HG03060 (cell line): Measurements from ENCODE around the gene HCN4.

ENCODE experiments used
- ATAC-seq: cut with Tn5 transposase; IDR thresholded peaks from one replicate; pipeline ENCODE4 v1.9.1; 2021; ENCODE audit warnings: low read depth, moderate number of reproducible peaks; ENCODE audit not compliant: unreplicated experiment

Gene HCN4

GRCh38 chr15:73328981-73329380 lies 39.8 kb downstream of the HCN4 start:
- ATAC-seq, result no peak

GRCh38 chr15:73328149-73328820 lies 40.5 kb downstream of the HCN4 start:
- ATAC-seq, result no peak

GRCh38 chr15:73326157-73326556 lies 42.6 kb downstream of the HCN4 start:
- no peak for ATAC-seq

GRCh38 chr15:73325191-73325861 lies 43.4 kb downstream of the HCN4 start:
- no peak for ATAC-seq

GRCh38 chr15:73324496-73325170 lies 44.1 kb downstream of the HCN4 start:
- ATAC-seq, result no peak

GRCh38 chr15:73323956-73324355 lies 44.8 kb downstream of the HCN4 start:
- ATAC-seq, result no peak

- no peak for ATAC-seq
Measured at GRCh38 chr15:73323374-73323955, 45.3 kb downstream of the HCN4 start.

GRCh38 chr15:73322665-73323373 lies 45.9 kb downstream of the HCN4 start:
- ATAC-seq, result no peak

- ATAC-seq, result no peak
Measured at GRCh38 chr15:73321496-73322450, 47.0 kb downstream of the HCN4 start.

GRCh38 chr15:73320619-73321180 lies 48.1 kb downstream of the HCN4 start:
- no peak for ATAC-seq

GRCh38 chr15:73319460-73320245 lies 49.1 kb downstream of the HCN4 start:
- ATAC-seq, result no peak

- no peak for ATAC-seq
Measured at GRCh38 chr15:73318463-73319351, 50.1 kb downstream of the HCN4 start.

GRCh38 chr15:73317651-73318462 lies 50.9 kb downstream of the HCN4 start:
- no peak for ATAC-seq

GRCh38 chr15:73313861-73314260 lies 54.9 kb downstream of the HCN4 start:
- ATAC-seq, result no peak

- ATAC-seq, result no peak
Measured at GRCh38 chr15:73308305-73308704, 60.5 kb downstream of the HCN4 start.

- no peak for ATAC-seq
Measured at GRCh38 chr15:73305331-73306211, 63.2 kb downstream of the HCN4 start.
